GM12875 (cell line): ENCODE measurements around the gene RASGEF1B.

Experiments used
- H3K4me3 ChIP-seq: one replicate; pipeline ENCODE4 v1.5.1; 2011; ENCODE audit warnings: low read depth, low read length, control low read depth
- TF ChIP-seq, protein P1 (sequence below): IDR thresholded peaks from 2 replicates; pipeline ENCODE4 v1.5.1; 2011; ENCODE audit warnings: low read depth, mild to moderate bottlenecking, control low read depth, inconsistent platforms, low read length, moderate library complexity, borderline replicate concordance; ENCODE audit not compliant: insufficient read depth

The RASGEF1B gene

DNA sequence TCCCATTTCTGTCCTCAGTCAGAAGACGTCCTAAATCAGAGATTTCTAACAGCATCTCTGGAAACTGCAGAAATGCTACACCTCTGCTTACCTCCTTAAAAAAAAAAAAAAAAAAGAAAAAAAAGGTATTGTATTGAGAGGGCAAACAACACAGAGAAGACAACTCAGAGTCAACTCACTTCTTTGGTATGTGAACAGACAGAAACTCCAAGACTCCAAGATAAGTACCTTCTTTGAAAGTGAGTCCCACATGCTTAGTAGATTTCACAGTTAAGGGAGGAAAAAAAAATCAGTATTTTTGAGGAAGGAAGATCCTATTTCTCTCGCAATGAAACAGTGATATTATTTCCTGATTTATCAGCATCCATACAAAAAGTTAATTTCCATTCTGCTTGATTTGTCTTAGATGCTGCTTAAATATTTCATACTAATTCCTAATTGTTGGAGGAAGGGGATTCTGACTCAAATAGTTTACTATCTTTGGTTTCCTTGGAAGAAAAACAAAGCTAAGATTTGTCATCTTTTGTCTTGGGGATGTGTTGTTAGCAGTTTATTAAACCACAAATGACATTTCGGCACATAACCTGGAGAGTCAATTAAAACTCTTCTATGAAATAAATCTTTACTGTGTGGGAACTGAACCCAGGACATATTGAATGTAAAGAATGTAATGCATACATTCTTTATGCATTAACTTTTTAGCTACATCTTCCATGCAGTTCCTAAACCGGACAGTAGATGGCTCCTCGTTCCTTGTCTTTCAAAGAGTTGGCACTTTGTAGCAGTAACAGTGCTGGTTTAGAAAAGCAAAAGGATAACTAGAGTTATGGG is 4.7 kb downstream of the RASGEF1B start:
- H3K4me3 ChIP-seq: no peak overlapping the region
- TF ChIP-seq, protein P1, sequence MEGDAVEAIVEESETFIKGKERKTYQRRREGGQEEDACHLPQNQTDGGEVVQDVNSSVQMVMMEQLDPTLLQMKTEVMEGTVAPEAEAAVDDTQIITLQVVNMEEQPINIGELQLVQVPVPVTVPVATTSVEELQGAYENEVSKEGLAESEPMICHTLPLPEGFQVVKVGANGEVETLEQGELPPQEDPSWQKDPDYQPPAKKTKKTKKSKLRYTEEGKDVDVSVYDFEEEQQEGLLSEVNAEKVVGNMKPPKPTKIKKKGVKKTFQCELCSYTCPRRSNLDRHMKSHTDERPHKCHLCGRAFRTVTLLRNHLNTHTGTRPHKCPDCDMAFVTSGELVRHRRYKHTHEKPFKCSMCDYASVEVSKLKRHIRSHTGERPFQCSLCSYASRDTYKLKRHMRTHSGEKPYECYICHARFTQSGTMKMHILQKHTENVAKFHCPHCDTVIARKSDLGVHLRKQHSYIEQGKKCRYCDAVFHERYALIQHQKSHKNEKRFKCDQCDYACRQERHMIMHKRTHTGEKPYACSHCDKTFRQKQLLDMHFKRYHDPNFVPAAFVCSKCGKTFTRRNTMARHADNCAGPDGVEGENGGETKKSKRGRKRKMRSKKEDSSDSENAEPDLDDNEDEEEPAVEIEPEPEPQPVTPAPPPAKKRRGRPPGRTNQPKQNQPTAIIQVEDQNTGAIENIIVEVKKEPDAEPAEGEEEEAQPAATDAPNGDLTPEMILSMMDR: peak; percentile 77

DNA sequence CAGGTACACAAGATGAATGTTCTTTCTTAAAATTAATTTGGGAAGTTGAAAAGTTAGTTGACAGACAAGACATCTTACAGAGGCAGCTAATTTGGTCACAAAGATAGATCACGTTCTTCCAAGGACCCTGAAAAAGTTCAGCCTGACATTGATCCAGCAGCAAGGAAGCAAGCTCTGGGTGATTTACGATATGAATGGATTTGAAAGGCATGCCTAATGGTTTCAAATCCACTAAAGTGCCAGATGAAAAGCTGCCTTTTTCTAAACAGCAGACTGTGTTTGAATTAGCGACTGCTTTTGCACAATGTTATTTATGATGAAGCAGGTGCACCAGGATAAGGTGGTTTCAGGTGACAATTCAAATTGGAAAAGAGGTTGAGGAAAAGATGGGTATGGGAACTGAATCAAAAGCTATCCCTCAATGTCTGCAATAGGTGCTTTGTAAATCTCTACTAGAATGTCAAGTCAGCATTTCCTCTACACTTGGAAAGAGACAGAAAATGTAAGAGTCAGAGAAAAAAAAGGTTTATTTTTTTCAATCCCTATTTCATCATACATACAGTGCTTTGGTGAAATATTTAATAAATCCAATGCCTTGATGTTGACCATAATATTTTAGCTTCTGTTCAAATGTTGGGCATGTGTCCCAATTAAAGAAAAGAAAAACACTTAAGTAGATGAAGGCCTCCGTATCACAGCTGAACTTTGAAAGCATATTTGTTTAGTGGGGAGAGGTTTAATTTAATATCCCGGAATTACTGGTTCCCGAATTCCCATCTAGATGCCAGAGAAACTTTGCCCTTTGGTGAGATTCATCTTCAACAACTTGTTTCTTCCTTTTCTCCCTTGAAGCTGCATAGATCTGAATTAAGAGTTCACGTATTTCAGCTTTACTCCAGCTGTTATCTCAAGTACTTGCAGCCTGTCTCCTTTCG is 6.0 kb downstream of the RASGEF1B start:
- H3K4me3 ChIP-seq: no peak overlapping the region
- TF ChIP-seq, protein P1: no peak

DNA sequence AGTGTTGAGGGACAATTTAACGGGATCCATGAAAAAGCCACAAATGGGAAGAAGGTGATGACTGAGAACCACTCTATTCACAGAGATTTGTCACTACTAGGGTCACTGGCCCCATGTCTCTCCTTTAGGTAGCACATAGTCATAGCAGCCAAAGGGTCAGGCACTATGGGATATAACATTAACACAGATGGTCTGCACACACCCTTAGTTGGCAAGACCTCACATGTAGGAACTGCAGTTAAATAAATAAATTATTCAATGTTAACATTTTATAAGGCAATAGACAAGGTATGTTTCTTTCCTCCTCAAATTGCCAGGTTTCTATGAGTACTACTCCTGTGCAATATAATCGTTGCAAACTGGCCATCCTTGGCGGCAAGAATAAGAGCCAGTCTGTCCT is 10.9 kb downstream of the RASGEF1B start:
- no peak overlapping the region for H3K4me3 ChIP-seq
- TF ChIP-seq, protein P1: no peak

DNA sequence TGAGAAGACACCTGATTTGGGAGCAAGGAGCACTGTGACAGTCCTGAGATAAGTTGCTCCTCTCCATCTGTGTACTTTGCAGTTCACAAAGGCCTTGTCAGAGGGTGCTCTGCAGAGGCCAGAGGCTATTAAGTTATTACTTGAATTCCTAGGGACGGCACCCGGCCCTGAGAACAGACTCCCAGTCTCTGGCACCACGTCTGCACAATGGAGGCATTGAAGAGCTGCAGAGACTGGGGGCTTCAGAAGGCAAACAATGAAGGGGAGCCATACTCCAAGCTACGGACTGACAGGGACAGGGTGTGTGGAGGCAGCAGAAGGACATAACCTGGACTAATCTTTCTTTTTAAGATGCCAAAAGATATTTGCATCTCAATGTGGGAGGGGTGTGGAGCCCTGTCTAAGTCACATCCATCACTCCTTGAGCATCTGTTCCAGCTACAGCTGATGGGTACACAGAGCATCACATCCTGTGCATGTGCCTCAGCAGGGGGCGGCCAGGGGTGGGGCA is 11.5 kb downstream of the RASGEF1B start:
- TF ChIP-seq, protein P1: no peak
- H3K4me3 ChIP-seq: no peak overlapping the region

DNA sequence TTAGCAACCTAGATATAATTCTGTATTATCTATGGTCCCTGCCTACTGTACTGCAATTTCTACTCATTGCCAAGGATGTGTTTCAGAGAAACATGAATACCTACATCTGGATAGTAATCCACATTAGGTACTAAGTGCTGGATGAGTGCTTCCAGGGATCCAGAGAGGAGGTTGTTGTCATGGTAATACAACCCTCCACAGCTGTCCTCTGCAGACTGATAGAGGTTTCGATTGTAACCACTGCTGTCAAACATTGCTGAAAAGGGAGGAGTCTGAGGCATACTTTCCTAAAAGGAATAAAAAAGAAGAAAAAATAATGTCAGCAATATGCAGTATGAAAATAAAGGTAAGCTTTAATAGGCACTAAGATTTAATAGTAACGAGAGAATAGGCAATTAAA is 12.5 kb downstream of the RASGEF1B start:
- TF ChIP-seq, protein P1: no peak
- H3K4me3 ChIP-seq: no peak overlapping the region

DNA sequence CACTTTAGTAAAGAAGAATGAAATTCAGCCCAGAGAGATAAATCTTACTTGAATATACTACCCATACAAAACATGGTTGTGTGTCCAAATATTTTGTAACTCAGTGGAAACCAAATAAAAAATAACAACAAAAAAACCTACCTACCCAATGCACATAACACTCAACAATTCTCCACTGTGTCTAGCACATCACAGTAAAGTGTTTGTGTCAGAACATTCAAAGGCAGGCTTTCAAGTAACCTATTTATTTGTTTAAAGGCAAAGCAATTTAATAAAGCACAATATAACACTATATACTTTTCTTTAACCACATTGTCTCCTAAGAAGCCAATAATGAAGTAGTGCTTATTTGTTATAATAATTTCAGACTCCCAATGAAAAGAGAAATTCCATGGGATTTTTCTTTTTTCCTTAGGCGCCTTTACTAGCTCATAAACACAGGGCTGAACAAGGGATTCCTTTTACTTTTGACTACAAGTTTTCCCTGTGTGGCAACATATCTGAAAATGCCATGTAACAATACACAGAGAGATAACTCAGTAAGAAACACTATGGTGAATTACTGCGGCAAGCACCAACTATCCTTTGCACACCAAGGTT is 13.7 kb downstream of the RASGEF1B start:
- H3K4me3 ChIP-seq: no peak overlapping the region
- TF ChIP-seq, protein P1: no peak
